Stimulated activated CD8-positive, alpha-beta memory T cell treated with anti-CD3 and anti-CD28 coated beads, Interleukin-12 subunit alpha, Interleukin-12 subunit beta, amount 100 ng/mL, for 24 hours (primary cell): Measurements from ENCODE around the gene CLIC1.

Source experiments
- DNase-seq: peaks from one replicate; pipeline ENCODE4 v3.0.0-alpha.2; 2020; ENCODE audit errors: extremely low read depth

CLIC1 gene

DNA sequence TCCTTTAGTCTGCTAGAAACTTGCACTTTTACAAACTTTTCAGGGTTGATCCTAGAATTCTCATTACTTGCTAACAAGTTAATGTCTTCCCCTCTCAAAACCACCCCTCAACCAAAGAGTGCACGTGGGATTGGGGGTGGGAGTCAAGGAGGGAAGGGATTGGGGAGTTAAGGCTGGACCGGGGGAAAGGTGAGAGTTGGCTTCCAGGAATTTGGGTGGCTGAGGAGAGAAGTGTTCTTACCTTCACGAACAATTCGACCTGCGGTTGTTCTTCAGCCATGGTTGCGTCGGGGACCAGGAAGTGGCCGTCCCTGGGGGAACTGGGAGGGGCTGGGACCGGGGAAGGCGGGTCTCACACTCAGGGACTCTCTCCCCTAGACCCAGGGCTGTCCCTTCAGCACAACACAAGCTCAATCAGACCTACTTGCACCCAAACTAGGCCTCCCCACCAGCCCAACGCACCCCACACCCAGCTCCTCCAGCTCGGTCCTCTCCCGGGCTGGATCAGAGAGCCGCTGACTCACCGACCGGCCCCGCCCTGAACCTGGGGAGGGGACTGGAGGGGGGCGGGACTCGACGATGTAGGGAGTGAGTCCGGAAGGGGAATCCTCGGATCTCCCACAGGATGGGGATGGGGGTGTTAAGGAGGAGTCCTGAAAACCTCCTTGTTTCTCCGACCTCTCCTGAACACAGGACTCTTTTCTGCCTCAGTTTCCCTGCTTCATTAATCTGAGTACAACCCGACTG, at the start of gene CLIC1:
CLIC1 (minus strand) TSS at position 510 of the 747 bp plus-strand sequence; CDS start at position 280, 230 bp downstream.
- peak; percentile 49 for DNase-seq

DNA sequence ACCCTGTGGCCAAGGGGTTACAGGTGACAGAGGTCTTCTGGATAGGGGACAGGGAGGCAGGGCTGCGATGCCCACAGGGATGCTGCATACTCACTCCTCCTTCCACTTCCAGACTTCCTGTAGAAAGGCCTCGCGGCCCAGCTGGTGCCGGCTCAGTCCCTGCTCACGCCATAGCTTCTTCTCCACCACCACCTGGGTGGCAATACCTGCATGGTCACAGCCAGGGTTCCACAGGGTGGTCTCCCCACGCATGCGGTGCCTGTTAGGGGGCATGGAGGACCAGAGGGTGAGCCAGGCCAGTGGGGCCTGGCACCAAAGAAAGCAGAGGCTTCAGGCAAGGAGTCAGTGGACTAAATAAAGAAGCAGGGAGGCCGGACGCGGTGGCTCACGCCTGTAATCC, 49.1 kb upstream of the CLIC1 start:
- no peak for DNase-seq

DNA sequence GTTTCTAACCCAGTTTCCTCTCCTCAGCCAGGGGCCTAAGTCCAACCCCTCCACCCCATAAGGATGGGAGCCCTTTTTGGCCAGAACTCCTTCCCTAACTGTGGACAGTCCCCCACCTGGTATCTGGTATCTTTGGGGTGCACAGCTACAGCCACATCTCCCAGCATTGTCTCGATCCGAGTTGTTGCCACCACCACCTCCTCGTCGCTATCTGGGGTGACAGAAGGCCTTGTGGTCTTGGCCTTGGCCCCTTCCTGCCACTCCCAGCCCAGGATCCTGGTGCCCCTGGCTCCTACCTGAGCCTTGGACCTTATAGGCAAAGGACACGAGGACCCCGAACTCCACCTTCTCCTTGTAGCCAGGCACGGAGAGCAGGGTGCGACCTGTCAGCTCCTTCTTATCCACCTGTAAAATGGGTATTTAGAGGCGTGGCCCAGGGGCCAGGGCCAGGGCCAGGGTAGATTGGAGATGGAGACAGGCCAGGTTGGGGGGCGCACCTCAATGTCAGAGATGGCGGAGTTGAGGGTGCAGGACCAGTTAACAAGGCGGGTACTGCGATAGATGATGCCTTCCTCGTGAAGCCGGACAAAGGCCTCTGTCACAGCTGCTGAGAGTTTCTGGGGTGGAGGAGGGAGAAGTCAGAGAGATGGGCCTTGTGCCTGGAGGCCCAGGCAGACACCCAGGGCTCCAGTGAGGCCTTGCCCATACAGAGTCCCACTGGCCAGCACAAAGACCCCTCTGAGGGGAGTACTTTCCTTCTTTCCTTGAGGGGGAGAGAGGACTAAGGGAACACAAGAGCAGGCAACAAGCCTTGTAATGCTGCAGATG, 48.0 kb upstream of the CLIC1 start:
- DNase-seq: no peak

DNA sequence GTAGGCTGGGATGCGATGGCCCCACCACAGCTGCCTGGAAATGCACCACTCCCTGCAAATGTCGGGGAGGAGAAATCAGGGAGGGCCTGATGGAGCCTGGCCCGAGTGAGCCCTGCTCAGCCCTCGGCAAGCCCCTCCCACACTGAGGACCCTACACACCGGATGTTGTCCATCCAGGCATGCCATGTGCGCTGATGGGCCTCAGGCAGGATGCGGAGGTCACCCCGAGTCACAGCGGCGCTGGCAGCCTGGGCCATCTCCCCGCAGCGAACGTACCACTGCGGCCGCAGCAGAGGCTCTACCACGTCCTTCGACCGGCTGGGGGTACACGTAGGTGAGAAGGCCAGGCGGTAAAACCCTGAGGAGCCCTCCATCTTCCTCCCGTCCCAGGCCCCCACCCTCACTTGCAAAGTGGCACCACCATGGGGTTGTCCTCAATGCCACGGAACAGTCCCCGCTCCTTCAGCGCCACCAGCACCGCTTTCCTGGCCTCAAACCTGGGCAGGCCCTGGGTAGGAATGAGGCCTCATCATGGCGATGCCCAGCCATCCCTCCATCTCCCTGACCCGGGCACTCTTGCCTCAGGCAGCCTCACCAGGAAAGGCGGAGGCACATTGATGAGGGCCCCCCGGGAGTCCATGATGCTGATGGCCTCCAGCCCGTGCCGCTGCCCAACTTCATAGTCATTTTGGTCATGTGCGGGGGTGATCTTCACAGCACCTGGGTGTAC, 46.0 kb upstream of the CLIC1 start:
- no peak for DNase-seq

DNA sequence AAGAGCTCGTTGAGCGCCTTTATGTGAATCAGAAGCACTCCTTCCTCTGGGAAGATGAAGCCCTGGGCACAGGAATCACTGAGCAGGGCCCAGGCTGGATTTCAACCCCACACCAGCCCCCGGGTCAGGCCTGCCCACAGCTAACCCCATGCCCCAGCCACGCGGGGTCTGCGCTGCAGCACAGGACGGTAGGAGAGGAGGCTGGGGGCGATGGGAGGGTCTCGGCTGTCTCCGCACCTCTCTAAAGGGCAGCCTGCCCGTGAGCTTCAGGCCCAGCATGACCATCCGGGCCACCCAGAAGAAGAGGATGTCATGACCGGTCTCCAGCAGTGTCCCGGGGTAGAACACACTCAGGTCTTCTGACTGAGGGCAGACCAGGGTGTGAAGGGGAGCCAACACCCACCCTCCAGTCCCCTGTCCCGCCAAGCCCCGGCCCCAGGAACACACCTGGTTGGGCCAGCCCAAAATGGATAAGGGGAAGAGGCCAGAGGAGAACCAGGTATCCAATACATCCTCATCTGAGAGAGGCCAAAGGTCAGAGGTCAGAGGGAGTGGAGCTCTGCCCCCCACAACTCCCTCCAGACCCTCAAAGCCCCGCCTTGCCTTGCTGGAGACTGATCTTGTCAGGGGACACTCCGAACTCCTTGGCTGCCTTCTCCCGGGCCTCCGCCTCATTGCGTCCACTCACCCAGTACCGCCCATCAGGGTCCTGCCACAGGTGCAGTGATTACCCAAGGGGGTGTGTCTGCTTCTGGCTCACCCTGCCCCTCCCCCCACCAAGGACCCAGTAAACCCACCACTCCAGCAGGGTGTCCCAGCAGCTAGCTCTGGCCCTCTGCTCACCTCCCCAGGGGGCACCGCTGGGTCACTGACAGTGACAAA, 45.2 kb upstream of the CLIC1 start:
- no peak for DNase-seq

DNA sequence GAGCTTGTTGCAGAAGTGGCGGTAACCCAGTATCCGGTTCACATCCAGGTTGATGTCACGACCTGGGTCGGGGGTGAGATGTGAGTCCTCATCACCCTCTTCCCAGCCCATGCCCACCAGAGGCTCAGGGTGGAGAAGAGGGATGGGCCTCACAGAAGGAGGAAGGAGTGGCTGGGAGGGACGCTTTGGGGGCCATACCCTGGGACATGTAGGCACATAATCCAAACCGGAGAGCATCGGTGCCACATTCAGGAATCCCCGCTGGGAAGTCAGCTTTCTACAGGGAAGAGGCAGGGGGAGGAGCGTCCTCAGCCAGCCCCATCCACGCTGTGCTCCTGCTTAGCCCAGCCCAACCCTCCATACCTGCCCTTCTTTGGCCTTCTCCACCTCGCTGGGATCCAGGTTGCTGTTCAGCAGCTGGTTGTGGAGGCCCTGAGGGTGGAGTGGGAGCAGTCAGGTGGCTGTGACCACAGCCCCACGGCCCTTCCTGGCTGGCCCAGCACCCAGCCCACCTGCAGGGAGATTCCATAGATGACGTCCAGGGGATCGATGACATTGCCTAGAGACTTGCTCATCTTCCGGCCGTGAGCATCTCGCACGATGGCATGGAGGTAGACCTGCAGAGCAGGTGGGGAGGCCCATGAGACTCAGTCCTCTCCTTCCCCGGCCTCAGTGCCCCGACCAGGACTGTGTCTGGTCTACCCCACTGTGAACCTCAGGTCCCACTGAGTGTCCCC, 44.3 kb upstream of the CLIC1 start:
- DNase-seq: no peak

DNA sequence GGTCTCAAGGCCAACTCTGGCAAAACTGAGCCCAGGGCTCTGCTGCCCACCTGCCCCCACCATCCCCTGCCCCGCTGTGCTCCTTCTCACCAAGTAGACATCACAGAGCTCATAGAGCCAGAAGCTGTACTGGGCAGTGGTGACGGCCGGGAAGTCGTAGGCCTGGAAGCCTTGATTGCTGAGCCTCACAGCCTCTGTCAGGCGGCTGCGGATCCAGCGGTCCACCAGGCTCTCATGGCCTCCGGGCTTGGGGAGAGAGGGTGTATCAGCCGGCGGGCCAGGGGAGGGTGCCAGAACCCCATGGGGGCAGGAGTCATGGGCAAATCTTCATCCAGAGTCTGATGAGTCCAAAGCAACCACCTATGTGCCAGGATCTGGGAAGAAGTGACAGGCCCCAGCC, 43.6 kb upstream of the CLIC1 start:
- no peak for DNase-seq

DNA sequence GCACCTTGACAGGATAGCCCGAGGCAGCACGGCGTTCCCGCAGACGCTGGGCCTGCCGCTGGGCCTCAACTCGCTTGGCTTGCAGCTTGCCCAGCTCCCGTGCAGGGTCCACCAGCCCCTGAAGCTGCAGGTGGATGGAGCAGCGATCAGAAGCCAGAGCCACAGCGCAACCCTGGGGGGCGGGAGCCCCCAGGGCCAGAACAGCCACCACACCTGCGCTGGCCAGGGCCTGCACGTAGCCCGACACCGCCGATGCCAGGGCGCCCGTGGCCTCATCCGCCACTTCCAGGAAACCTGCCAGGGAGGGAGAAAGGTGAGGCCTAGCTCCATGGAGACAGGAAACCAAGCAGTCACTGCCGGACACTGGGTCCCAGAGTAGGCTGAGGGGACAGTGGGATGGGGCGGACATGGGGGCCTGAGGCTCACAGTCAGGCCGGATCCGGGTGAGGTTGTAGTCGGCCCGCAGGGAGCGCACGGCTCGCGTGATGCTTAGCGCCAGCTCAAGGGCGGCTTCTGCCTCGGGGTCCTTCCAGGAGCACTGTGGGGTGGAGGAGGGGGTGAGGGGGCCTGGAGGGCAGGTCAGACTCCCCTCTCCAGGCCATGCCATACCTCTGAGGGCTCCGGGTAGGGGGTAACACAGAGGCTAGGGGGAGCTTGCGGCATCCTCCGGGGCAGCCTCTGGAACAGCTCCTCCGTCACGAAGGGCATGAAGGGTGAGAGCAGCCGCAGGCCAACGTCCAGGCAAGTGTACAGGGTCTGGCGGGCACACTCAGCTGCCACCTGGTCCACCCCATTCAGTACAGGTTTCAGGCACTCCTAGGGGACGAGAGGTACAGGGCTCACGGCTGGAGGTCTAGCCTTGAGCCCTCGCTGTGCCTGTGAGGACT, 42.9 kb upstream of the CLIC1 start:
- no peak for DNase-seq

DNA sequence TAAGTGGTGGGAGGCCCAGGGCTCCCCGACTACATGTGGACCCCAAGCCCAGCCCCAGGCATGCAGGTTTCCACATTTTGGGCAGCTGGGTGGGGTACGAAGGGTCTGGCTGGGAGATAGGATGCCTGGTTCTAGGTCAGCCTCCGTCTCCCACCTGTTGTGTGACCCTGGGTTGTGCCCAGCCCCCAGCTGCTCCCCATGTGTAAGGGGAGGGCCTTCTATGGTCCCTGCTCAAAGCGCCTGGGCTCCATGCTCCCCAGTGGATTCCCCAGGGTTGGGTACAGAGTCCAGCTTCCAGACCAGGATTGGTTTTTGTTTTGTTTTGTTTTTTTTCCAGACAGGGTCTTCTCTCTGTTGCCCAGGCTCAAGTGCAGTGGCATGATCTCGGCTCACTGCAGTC, 41.9 kb upstream of the CLIC1 start:
- DNase-seq: no peak

DNA sequence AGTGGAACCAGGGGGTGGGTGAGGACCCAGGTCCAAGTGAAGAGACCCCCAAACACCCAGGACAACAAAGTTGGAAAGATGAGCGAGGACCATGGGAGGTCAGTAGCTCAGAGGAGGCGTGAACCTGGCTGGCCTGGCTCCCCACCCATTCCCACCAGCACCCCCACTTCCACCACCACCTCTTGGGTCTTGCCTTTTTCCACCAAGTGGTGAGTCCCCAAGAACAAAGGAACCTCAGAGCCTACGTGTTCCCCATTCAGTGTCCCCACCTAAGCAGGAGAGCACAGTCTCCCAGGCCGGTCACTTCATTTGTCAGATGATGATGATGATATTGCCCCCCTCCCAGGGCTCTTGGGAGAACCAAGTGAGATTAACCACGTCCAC, 41.3 kb upstream of the CLIC1 start:
- DNase-seq: no peak

DNA sequence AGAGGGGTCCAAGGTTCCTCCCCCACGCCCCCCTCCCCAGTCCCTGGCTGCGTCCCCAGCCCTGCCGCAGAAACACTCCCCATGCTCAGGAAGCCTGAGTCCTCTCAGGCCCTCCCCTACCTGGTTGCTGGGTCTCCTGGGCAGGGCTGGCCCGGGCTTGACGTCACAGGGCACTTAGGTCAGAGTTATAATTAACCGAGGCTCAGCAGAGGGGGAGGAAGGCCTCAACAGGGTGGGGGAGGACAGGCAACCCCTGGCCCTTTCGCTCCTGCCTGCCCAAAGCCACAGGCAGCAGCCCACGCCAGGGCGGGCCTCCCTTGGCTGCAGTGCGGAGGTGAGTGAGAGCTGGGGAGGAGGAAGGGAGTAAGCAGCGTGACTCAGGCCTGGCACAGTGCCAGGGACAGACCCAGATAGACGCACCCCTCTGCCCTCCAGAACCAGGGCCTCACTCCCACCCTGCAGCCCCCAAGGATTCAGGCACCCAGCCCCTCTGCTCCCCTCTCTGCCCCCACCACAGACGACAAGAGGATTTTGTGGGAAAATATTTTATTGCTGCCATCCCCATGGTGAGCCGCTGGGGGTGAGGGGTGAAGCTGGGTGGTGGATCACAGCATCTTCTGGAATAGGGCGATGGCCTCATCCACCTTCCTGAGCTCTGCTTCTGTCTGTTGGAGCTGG, 40.8 kb upstream of the CLIC1 start, which contains the start of gene VWA7:
VWA7 (minus strand) TSS at position 340 of the 678 bp plus-strand sequence. CDS start 549 bp downstream, outside the sequence.
- peak; percentile 40 for DNase-seq

DNA sequence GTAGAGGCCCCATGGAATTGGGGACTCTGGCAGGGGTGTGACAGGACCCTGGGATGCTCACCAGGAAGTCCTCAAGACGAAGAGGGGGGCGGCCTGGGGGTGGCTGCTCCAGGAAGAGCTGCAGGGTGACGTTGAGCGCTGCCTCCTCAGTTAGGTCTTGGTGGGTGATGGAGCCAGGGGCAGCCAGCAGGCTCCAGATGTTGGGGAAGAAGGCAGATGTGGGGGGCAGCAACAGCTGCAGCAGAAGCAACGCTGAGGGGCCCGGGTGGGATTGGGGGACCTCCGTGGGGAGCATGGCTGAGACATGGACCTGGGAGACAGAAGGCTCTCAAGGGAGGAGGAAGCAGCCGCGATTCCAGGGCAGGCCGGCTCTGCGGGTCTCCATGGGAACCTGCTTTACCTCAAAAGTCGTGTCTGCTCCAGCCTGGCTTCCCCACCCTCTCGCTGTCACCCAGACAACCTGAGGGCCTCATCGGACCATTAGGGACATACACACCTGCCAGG, 40.2 kb upstream of the CLIC1 start:
- DNase-seq: no peak

DNA sequence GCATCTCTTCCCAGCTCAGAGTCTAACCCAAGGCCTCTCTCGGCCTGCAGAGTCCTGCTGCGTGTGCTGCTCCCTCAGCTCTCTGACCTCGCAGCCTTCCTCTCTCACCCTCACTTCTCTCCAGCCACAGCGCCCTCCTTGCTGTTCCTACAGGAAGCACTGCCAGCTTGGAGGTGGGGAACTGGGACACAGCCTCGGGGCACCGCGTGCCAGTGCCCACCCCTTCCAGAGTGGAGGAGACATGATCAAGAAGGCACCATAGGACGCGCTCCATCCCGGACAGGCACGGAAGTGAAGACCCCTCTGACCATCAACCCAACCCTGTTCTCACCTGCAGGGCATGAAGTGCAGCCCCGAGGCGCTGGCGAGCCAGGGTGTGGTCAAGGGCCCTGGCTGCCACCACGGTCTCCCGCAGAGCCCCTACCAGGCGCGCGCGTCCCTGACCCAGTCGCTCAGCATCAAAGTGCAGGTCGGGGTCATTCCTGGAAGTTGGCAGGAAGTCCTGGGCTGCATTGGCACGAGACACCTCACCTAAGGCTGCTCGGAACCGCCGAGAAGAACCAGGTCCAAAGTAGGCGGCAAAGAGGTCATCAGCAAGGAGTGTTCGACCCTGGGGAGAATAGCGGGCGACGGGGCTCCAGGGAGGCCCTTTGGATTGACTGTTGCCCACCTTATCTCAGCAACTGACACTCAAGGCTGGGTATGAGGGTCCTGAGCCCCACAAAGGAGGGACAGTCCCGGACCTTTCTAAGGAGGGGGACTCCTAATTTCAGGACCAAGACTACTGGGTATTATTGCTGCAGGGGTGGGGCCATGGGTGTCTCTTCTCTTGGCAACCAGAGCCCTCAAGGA, 39.5 kb upstream of the CLIC1 start:
- no peak for DNase-seq

DNA sequence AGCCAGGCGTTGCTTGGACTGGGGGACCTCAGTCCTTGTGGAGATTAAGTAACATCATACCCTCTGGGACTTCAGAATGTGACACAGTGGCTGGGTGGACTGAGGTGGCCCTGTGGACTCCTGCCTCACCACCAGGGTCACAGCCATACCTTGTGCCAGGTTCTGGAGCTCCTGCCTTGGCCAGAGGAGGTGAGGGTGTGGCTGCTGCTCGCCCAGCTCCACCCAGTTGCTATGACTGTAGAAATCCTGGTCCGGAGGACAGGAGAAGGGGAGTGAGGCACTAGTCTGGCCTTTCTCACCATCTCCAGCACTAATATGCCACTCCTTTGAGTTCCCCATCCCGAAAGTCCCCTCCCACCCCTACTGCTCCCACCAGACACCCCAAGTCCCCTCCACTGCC, 38.9 kb upstream of the CLIC1 start:
- DNase-seq: no peak

DNA sequence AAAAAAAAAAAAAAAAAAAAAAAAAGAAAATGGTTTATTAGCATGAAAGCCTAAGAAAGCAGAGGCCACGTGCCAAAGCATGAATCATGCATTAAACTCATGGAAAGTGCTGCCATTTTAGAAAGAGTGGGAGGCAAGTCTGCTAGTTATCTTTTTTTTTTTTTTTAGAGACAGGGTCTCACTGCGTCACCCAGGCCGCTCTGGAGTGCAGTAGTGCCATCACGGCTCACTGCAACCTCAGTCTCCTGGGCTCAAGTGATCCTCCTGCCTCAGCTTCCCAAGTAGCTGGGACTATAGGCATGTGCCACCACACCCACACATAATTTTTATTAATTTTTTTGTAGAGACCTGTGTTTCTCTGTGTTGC, 35.6 kb upstream of the CLIC1 start:
- no peak for DNase-seq

DNA sequence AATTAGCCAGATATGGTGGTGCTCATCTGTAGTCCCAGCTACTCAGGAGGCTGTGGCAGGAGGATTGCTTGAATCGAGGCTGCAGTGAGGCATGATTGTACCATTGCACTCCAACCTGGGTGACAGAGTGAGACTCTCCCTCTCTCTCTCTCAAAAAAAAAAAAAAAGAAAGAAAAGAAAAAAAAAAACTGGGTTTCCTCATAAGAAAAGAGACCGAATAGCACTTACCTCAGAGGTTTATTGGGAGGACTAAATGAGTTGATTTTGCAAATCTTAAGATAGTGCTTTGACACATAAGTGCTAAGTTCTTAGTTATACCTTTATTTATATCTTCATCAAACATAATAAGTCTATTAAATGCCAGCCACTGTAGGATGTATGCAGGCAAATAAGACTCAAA, 34.5 kb upstream of the CLIC1 start:
- DNase-seq: no peak

DNA sequence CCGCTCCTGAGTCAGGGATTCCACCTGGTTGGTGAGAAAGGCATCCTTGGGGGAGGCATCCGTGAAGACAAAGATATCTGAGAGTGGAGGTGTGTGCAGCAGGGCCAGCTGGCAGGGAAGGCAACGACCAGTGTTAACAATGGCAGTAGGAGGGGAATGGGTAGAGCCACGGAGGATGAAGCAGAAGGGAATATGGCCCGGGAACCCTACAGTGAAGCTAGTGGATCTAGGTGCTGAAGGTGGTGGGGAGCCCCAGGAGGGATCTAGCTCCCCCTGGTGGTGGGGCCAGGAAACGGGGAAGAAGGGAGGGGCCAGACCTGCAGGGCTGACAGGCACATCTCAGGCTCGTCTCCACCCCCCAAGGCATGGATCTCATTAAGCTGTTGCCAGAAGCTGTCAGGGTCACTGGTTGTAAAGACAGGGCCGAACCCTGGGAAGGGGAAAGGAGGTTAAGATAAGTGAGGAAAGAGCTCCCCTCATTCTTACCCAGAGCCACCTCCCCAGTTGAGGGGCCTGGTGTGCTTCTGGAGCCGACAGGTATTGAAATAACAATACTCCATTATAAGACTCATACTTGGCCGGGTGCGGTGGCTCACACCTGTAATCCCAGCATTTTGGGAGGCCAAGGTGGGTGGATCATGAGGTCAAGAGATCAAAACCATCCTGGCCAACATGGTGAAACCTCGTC, 33.5 kb upstream of the CLIC1 start:
- DNase-seq: peak; percentile 49
